ENCODE data around the gene TAF6L.
"Not testable (repeated sequence)": the region's sequence is repeated elsewhere in the genome, so short reads cannot be mapped to it uniquely, and the experiment has no call there.

Gene TAF6L

GRCh38 chr11:62747475-62748160 lies 23.6 kb upstream of the TAF6L start:
- no peak for TF ChIP-seq JUND (IDR thresholded peaks at IDR 0.05; ENCODE audit: low read depth)
- DNase-seq (ENCODE audit: low read depth in 1 of 2, low spot score in 1 of 2): no peak
- in situ Hi-C loops (cut with HindIII; ENCODE audit: low pct_unique_long_range_greater_than_20kb, low sequenced_read_pairs): no loop called here

- in situ Hi-C loops (cut with HindIII; ENCODE audit: low pct_unique_long_range_greater_than_20kb, low sequenced_read_pairs); DNase-seq (ENCODE audit: low read depth in 1 of 2, low spot score in 1 of 2): not testable (repeated sequence)
These were observed 21.3 kb upstream of the TAF6L start for GRCh38 chr11:62749931-62750330.

GRCh38 chr11:62752177-62752785 lies 18.9 kb upstream of the TAF6L start:
- in situ Hi-C loops (cut with HindIII; ENCODE audit: low pct_unique_long_range_greater_than_20kb, low sequenced_read_pairs): no loop called here
- no peak for DNase-seq (ENCODE audit: low read depth in 1 of 2, low spot score in 1 of 2)
- TF ChIP-seq JUND (IDR thresholded peaks at IDR 0.05; ENCODE audit: low read depth): no peak

- no peak for DNase-seq (ENCODE audit: low read depth in 1 of 2, low spot score in 1 of 2)
- in situ Hi-C loops (cut with HindIII; ENCODE audit: low pct_unique_long_range_greater_than_20kb, low sequenced_read_pairs): no loop called here
- TF ChIP-seq JUND (IDR thresholded peaks at IDR 0.05; ENCODE audit: low read depth): no peak
These were observed 18.0 kb upstream of the TAF6L start for GRCh38 chr11:62752994-62753735.

GRCh38 chr11:62753736-62754603 lies 17.2 kb upstream of the TAF6L start, which contains the start of gene ZBTB3:
Gene ZBTB3 (minus strand): TSS chr11:62754160. CDS start chr11:62753664, 496 bp downstream.
- in situ Hi-C loops (cut with HindIII; ENCODE audit: low pct_unique_long_range_greater_than_20kb, low sequenced_read_pairs): no loop called here
- no peak for TF ChIP-seq JUND (IDR thresholded peaks at IDR 0.05; ENCODE audit: low read depth)
- peak; percentile 97 to 100 for DNase-seq (ENCODE audit: low read depth in 1 of 2, low spot score in 1 of 2)

- DNase-seq (ENCODE audit: low read depth in 1 of 2, low spot score in 1 of 2): no peak
- no peak for TF ChIP-seq JUND (IDR thresholded peaks at IDR 0.05; ENCODE audit: low read depth)
- in situ Hi-C loops (cut with HindIII; ENCODE audit: low pct_unique_long_range_greater_than_20kb, low sequenced_read_pairs): no loop called here
These were observed 16.0 kb upstream of the TAF6L start for GRCh38 chr11:62755086-62755615.

- in situ Hi-C loops (cut with HindIII; ENCODE audit: low pct_unique_long_range_greater_than_20kb, low sequenced_read_pairs): no loop called here
- DNase-seq (ENCODE audit: low read depth in 1 of 2, low spot score in 1 of 2): no peak
- TF ChIP-seq JUND (IDR thresholded peaks at IDR 0.05; ENCODE audit: low read depth): no peak
These were observed 13.1 kb upstream of the TAF6L start for GRCh38 chr11:62757846-62758788.

GRCh38 chr11:62760867-62761227 lies 10.3 kb upstream of the TAF6L start:
- DNase-seq (ENCODE audit: low read depth in 1 of 2, low spot score in 1 of 2); in situ Hi-C loops (cut with HindIII; ENCODE audit: low pct_unique_long_range_greater_than_20kb, low sequenced_read_pairs): not testable (repeated sequence)

GRCh38 chr11:62770778-62771143 lies 435 bp upstream of the TAF6L start:
- TF ChIP-seq JUND (IDR thresholded peaks at IDR 0.05; ENCODE audit: low read depth): no peak
- in situ Hi-C loops (cut with HindIII; ENCODE audit: low pct_unique_long_range_greater_than_20kb, low sequenced_read_pairs): no loop called here
- no peak for DNase-seq (ENCODE audit: low read depth in 1 of 2, low spot score in 1 of 2)

GRCh38 chr11:62774407-62774806 lies 3.2 kb downstream of the TAF6L start:
- TF ChIP-seq JUND (IDR thresholded peaks at IDR 0.05; ENCODE audit: low read depth): no peak
- no peak for DNase-seq (ENCODE audit: low read depth in 1 of 2, low spot score in 1 of 2)
- in situ Hi-C loops (cut with HindIII; ENCODE audit: low pct_unique_long_range_greater_than_20kb, low sequenced_read_pairs): no loop called here

GRCh38 chr11:62775646-62776045 lies 4.5 kb downstream of the TAF6L start:
- in situ Hi-C loops (cut with HindIII; ENCODE audit: low pct_unique_long_range_greater_than_20kb, low sequenced_read_pairs): no loop called here
- no peak for TF ChIP-seq JUND (IDR thresholded peaks at IDR 0.05; ENCODE audit: low read depth)
- DNase-seq (ENCODE audit: low read depth in 1 of 2, low spot score in 1 of 2): no peak

All from T47D (cell line).